K562 (cell line): Measurements from ENCODE around the gene JUN. TPM values are rescaled to one million over a fixed set of nuclear protein-coding genes. Genes with fewer than 3 reads are reported as not detected.

Experiments
- ATAC-seq: fragments of 200-7000 bp; cut with Tn5 transposase; 3 replicates; pipeline ENCODE4 v1.9.1; 2020; ENCODE audit warnings: moderate library complexity
- BruUV-seq: library from RNA; stranded (reverse); fragments of 400-500 nt; replicated peaks from 2 replicates; lab custom pipeline; 2021; lab: Mats Ljungman, UMichigan
- CTCF ChIA-PET: fragments of 300-600 bp; formaldehyde crosslinking; extraction: SDS; loops from one replicate; lab custom pipeline; 2021; ENCODE audit warnings: low intra/inter-chr PET ratio; lab: Yijun Ruan, JAX
- POLR2A ChIA-PET: fragments of 300-600, 350-650 bp; sonication (Branson Sonifier 250); formaldehyde crosslinking; extraction: SDS; loops from one replicate; lab custom pipeline; 2021; ENCODE audit warnings: antibody characterized with exemption, inconsistent platforms; lab: Yijun Ruan, JAX
- DNase-seq, 4 experiments: peaks; one replicate each; pipeline versions ENCODE4 v3.0.0 to v3.0.0-alpha.2; 2011 to 2018; ENCODE audit warnings: low spot score in 3 of 4, mixed read lengths in 3 of 4; ENCODE audit errors: extremely low read depth in 1 of 4
- FAIRE-seq: peaks from 2 replicates; lab custom pipeline; 2011; peaks lifted over from hg19 to GRCh38; lab: Jason Lieb, UNC
- H2AFZ ChIP-seq: 2 replicates; pipeline ENCODE4 v1.6.0; 2011; ENCODE audit warnings: low read depth, low read length, control low read depth, inconsistent platforms
- H3K27ac ChIP-seq: fragments of 200-600 bp; 3 replicates; pipeline ENCODE4 v1.8.0; 2011; ENCODE audit warnings: low read depth, mild to moderate bottlenecking, control low read depth, inconsistent platforms, low read length, moderate library complexity, mixed read lengths; ENCODE audit errors: extremely low read depth
- H3K27me3 ChIP-seq, 2 experiments: fragments of 300-600 bp in 1 of 2; 2 replicates in 1 of 2; 3 replicates in 1 of 2; pipeline versions ENCODE4 v1.6.0 to v1.8.0; 2011; ENCODE audit warnings: inconsistent platforms in 2 of 2, low read length in 2 of 2, mild to moderate bottlenecking in 1 of 2, mixed read lengths in 1 of 2, moderate library complexity in 1 of 2; ENCODE audit not compliant: control insufficient read depth in 2 of 2, insufficient read depth in 2 of 2
- H3K36me3 ChIP-seq: fragments of 300-600 bp; 3 replicates; pipeline ENCODE4 v1.8.0; 2011; ENCODE audit warnings: mild to moderate bottlenecking, low read length, inconsistent platforms; ENCODE audit not compliant: control insufficient read depth, insufficient read depth
- H3K4me1 ChIP-seq, 2 experiments: fragments of 200-600 bp in 1 of 2; replicated peaks in 1 of 2; 2 replicates in 1 of 2; 3 replicates in 1 of 2; pipeline versions ENCODE4 v1.5.1 to v1.8.0; 2011; ENCODE audit warnings: inconsistent platforms in 2 of 2, low read length in 2 of 2, mild to moderate bottlenecking in 1 of 2, mixed read lengths in 1 of 2, moderate library complexity in 1 of 2; ENCODE audit not compliant: control insufficient read depth in 2 of 2, insufficient read depth in 2 of 2
- H3K4me2 ChIP-seq: 2 replicates; pipeline ENCODE4 v1.6.1; 2011; ENCODE audit warnings: low read length, control low read depth, inconsistent platforms, mixed read lengths; ENCODE audit not compliant: insufficient read depth
- H3K4me3 ChIP-seq: fragments of 200-600 bp; sonication (generic), shearing (Covaris generic); 2 replicates; pipeline ENCODE4 v1.5.1; 2016; ENCODE audit warnings: control low read depth, inconsistent platforms
- H3K79me2 ChIP-seq: fragments of 200-600 bp; 3 replicates; pipeline ENCODE4 v1.8.0; 2011; ENCODE audit warnings: low read length, inconsistent platforms; ENCODE audit not compliant: control insufficient read depth, insufficient read depth
- H3K9ac ChIP-seq, 2 experiments: 2 replicates each; pipeline versions ENCODE4 v1.6.0 to v1.6.1; 2011; ENCODE audit warnings: low read depth in 2 of 2, low read length in 2 of 2, control low read depth in 1 of 2, inconsistent platforms in 1 of 2, mild to moderate bottlenecking in 1 of 2, mixed read lengths in 1 of 2; ENCODE audit not compliant: insufficient read depth in 1 of 2
- H3K9me1 ChIP-seq: one replicate; pipeline ENCODE4 v1.6.0; 2011; ENCODE audit warnings: inconsistent platforms, mild to moderate bottlenecking, low read length, moderate library complexity; ENCODE audit not compliant: control insufficient read depth, insufficient read depth
- H3K9me3 ChIP-seq: replicated peaks from 2 replicates; pipeline ENCODE4 v1.5.1; 2011; ENCODE audit warnings: low read depth, low read length, inconsistent platforms; ENCODE audit not compliant: control insufficient read depth, insufficient read depth
- H4K20me1 ChIP-seq: replicated peaks from 2 replicates; pipeline ENCODE4 v1.6.1; 2011; ENCODE audit warnings: low read length, inconsistent platforms, mixed read lengths; ENCODE audit not compliant: control insufficient read depth, insufficient read depth
- ARNT ChIP-seq, 2 experiments: fragments of 450-650 bp; IDR thresholded peaks; 2 replicates each; pipeline ENCODE4 v1.6.1; 2016; ENCODE audit warnings: mild to moderate bottlenecking in 1 of 2
- RBM25 ChIP-seq: fragments of 200-400 bp; formaldehyde crosslinking; IDR thresholded peaks from 2 replicates; pipeline ENCODE4 v1.6.1; 2018; ENCODE audit warnings: low read length, low read depth, moderate library complexity; ENCODE audit not compliant: severe bottlenecking
- SREBF1 ChIP-seq: fragments of 150-350 bp; IDR thresholded peaks from 2 replicates; pipeline ENCODE4 v1.6.1; 2014; ENCODE audit warnings: antibody characterized with exemption, low read depth, low read length, borderline replicate concordance
- WGBS: fragments of 100-300 bp; shearing (Covaris generic); methylation state at CpG from one replicate; pipeline ENCODE4 v1.1.6; 2016; ENCODE audit warnings: low coverage, mixed read lengths; ENCODE audit not compliant: insufficient coverage; ENCODE audit errors: missing lambda C conversion rate; 5-methylcytosine and 5-hydroxymethylcytosine counted together
- in situ Hi-C: fragments of 300-500 bp; cut with MboI; formaldehyde crosslinking; loops from 4 replicates; pipeline ENCODE4 v1.15.0; 2018; ENCODE audit warnings: inconsistent platforms, mixed read lengths
- intact Hi-C: fragments of 100-400 bp; cut with micrococcal nuclease; formaldehyde crosslinking; loops from 2 replicates; pipeline ENCODE4 v1.14.2; 2022
- polyA plus RNA-seq, 8 experiments: library from polyadenylated mRNA; depleted of rRNA in 4 of 8; stranded (reverse) in 5 of 8; unstranded in 3 of 8; fragments of >200 nt; fragmentation: Nextera tagmentation in 2 of 8; fragmentation: Illumina TruSeq in 1 of 8; extraction: Ambion mirVana in 2 of 8; extraction: Trizol in 1 of 8; gene quantifications; 2 replicates each; pipeline versions ENCODE4 v1.2.1 to v1.2.3, GENCODE V29; 2011 to 2014; ENCODE audit warnings: inconsistent platforms in 1 of 8, missing spikeins in 1 of 8
- total RNA-seq, 7 experiments: library from RNA; depleted of rRNA in 6 of 7; stranded (reverse); fragments of >200 nt in 6 of 7; fragmentation: Illumina TruSeq in 2 of 7; extraction: Trizol in 2 of 7; gene quantifications; 2 replicates each; pipeline versions ENCODE4 v1.2.1 to v1.2.3, GENCODE V29; 2011 to 2021; ENCODE audit warnings: low replicate concordance in 1 of 7

JUN gene
- total and polyA plus RNA-seq, 9 of the 15 experiments (the other 6 are each of a cell fraction or from before 2014, with no cell fraction given), result 0.32 to 23.4 (median 4.0) TPM

DNA sequence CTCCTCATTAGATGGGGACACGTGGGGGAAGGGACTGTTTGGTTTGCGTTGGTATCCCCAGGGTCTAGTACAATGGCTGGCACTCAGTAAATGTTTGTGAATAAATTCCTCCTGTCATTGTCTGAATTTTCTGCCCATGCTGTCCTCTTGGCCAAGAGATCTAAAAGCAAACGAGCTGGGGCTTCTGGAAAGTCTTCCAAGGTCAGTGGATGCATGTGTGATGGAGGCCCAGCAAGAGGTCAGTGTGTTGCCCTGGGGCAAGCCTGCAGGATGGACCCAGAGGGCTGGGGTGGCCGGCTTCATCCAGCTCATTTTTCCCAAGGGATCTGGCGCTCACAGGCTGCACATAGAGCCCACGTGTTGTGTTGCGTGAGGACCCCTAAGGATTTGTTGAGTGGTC, 30.0 kb upstream of the JUN start:
- H2AFZ ChIP-seq, result no peak overlapping the region
- ATAC-seq (no peak), DNase-seq (no peak)
- no peaks in the 10 kb centered on the region for H3K27me3 ChIP-seq
- no peaks in the 10 kb centered on the region; the same call in 1 of the 2 replicates for H3K9me3 ChIP-seq
- intact Hi-C loops, result no loop called here
- H3K79me2 ChIP-seq, result no peaks in the 10 kb centered on the region
- ChIA-PET POLR2A (interaction anchor here (0.7 kb wide), 1 partner anchor 167 kb away, joined by 3 read pairs; no protein-coding TSS in a partner anchor), CTCF (no interaction called here)
- in situ Hi-C loops, result no loop called here
- H3K4me1 ChIP-seq, result peaks cover 16 to 27% of the 10 kb centered on the region in 2 experiments
- no peak overlapping the region for H3K27ac ChIP-seq
- BruUV-seq, result no TSS peak
- H3K4me2 ChIP-seq, result no peak overlapping the region
- 0 out of 4 replicates have a peak overlapping the region, but pooled peaks of 1 of the 2 experiments have one; percentile 22 for H3K9ac ChIP-seq
- TF ChIP-seq SREBF1, result no peak
- TF ChIP-seq, all 486 proteins: peak for 0
- 71% methylated on average over 7 of the region's 7 CpGs for WGBS
- FAIRE-seq, result no peak
- H3K9me1 ChIP-seq, result no peaks in the 10 kb centered on the region
- no peaks in the 10 kb centered on the region for H4K20me1 ChIP-seq
- no peak overlapping the region for H3K4me3 ChIP-seq
- no peaks in the 10 kb centered on the region for H3K36me3 ChIP-seq

DNA sequence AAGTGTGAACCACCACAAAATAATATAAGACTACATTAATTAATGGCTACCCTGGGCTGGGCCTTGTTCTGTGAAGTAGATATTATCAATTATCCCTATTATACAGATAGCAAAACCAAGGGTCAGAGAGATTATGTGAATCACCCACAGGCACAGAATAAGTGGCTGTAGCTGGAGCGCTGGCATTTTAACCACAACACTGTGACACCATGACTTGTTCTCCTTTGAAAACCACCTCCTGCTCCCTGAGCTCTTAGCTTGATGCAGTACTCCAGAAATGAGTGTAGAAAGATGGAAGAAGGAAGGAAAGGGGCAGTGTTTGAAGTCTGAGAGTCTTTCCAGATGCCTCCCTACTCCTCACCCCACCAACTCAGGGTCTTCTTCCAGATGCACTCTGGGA, 29.5 kb upstream of the JUN start:
- H3K4me3 ChIP-seq, result no peak overlapping the region

More for the DNA sequence above, 29.5 kb upstream of the JUN start:
- no peak for FAIRE-seq
- intact Hi-C loops (no loop called here), in situ Hi-C loops (no loop called here)
- no peak overlapping the region for H2AFZ ChIP-seq
- no peaks in the 10 kb centered on the region for H4K20me1 ChIP-seq
- H3K36me3 ChIP-seq, result no peaks in the 10 kb centered on the region
- no peak for DNase-seq
- no peaks in the 10 kb centered on the region for H3K79me2 ChIP-seq
- ChIA-PET CTCF (no interaction called here), POLR2A (interaction anchor here (0.7 kb wide), 1 partner anchor 167 kb away, joined by 3 read pairs; no protein-coding TSS in a partner anchor)
- peaks cover 16 to 27% of the 10 kb centered on the region in 2 experiments for H3K4me1 ChIP-seq
- H3K9me1 ChIP-seq, result no peaks in the 10 kb centered on the region
- H3K9me3 ChIP-seq, result no peaks in the 10 kb centered on the region; the same call in 1 of the 2 replicates
- TF ChIP-seq ARNT (IDR thresholded peaks at IDR 0.05), result no peak
- peak; percentile 79 for TF ChIP-seq RBM25
- ATAC-seq, result no peak
- no peak overlapping the region for H3K4me2 ChIP-seq
- no peaks in the 10 kb centered on the region for H3K27me3 ChIP-seq
- BruUV-seq, result no TSS peak
- WGBS, result 67% methylated on average over 1 of the region's 1 CpG
- no peak overlapping the region for H3K9ac ChIP-seq
- H3K27ac ChIP-seq, result no peak overlapping the region
